ENCODE results near the gene MSI2.
A peak's percentile ranks its signal among the peaks of the same experiment; 100 is the strongest.

MSI2 gene

DNA sequence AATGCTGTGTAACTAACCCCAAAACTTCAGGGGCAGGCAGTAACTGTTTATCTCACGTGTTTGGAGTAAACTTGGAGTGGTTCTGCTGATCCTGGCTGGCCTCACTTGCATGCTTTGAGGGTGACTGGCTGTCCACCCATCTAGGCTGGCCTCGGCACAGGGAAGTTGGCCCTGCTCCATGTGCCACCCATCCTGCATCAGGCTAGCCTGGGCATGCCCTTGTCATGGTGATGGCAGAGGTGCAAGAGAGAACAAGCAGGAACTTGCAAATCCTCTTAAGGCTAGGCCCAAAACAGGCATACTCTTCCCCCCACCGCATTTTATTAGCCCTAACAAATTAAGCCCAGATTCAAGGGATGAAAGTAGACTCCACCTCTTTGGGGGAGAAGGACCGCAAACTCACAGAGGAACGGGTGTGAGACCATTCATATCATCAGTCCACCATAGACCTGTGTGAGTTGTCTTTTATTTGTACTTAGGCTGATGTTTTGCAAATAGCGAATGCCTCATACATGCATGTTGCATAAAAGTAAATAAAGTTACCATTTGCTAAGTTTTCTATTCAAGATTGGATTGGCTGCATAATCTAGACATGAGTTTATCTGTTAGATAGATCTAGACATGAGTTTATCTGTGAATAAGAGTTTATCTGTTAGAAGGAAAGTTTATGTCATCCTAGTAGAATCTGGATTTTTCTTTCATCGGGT, 267.8 kb downstream of the MSI2 start:
- no peaks in the 10 kb centered on the region for H3K9me3 ChIP-seq
- in situ Hi-C loops (cut with MboI; ENCODE audit: low sequenced_read_pairs): no loop called here
- H3K36me3 ChIP-seq (replicated peaks): 0 out of 2 replicates have a peak, but pooled peaks cover 2% of the 10 kb centered on the region
- no peak for DNase-seq (ENCODE audit: low spot score in 2 of 2)
- no peaks in the 10 kb centered on the region for H3K27me3 ChIP-seq (ENCODE audit: low read depth)
- no peak overlapping the region for H3K4me3 ChIP-seq
- peaks cover 41% of the 10 kb centered on the region for H3K4me1 ChIP-seq

GRCh38 chr17:57524839-57525568, 268.7 kb downstream of the MSI2 start:
- Histone ChIP-seq H3K4me3 (no peak overlapping the region), H3K36me3 (replicated peaks) (0 out of 2 replicates have a peak, but pooled peaks cover 2% of the 10 kb centered on the region), H3K27me3 (ENCODE audit: low read depth) (no peaks in the 10 kb centered on the region), H3K9me3 (no peaks in the 10 kb centered on the region), H3K4me1 (peaks cover 41% of the 10 kb centered on the region)
- no peak for DNase-seq (ENCODE audit: low spot score in 2 of 2)
- in situ Hi-C loops (cut with MboI; ENCODE audit: low sequenced_read_pairs): no loop called here

GRCh38 chr17:57527221-57528057, 271.1 kb downstream of the MSI2 start:
- Histone ChIP-seq H3K9me3 (no peaks in the 10 kb centered on the region), H3K27me3 (ENCODE audit: low read depth) (no peaks in the 10 kb centered on the region), H3K4me3 (no peak overlapping the region), H3K4me1 (peaks cover 41% of the 10 kb centered on the region), H3K36me3 (replicated peaks) (0 out of 2 replicates have a peak, but pooled peaks cover 2% of the 10 kb centered on the region)
- in situ Hi-C loops (cut with MboI; ENCODE audit: low sequenced_read_pairs): no loop called here
- DNase-seq (ENCODE audit: low spot score in 2 of 2): peak; percentile 81 to 89

DNA sequence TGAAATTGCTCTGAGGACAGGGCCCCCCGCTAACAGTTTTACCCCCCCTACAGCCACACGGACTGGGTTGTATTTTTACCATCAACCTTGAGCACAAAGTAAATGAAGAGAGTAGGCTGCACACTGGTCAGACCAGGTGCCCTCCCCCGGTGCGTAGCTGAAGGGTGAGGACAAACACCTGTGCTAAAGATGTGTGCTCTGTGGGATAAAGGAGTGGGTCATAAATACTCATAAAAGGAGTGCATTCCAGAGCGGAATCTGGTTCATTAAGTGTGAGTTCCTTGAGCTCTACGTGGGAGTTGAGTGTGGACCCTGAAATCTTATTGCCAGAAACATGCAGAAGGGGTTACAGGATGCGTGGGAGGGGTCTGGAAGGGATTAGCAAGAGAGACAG, 271.7 kb downstream of the MSI2 start:
- H3K27me3 ChIP-seq (ENCODE audit: low read depth): no peaks in the 10 kb centered on the region
- H3K4me3 ChIP-seq: no peak overlapping the region
- 0 out of 2 replicates have a peak, but pooled peaks cover 2% of the 10 kb centered on the region for H3K36me3 ChIP-seq (replicated peaks)
- H3K9me3 ChIP-seq: no peaks in the 10 kb centered on the region
- in situ Hi-C loops (cut with MboI; ENCODE audit: low sequenced_read_pairs): no loop called here
- peaks cover 41% of the 10 kb centered on the region for H3K4me1 ChIP-seq
- DNase-seq (ENCODE audit: low spot score in 2 of 2): peak; percentile 64 to 68

- Histone ChIP-seq H3K4me1 (peaks cover 36% of the 10 kb centered on the region), H3K4me3 (no peak overlapping the region), H3K36me3 (replicated peaks) (0 out of 2 replicates have a peak, but pooled peaks cover 2% of the 10 kb centered on the region), H3K9me3 (no peaks in the 10 kb centered on the region), H3K27me3 (ENCODE audit: low read depth) (no peaks in the 10 kb centered on the region)
- no peak for DNase-seq (ENCODE audit: low spot score in 2 of 2)
- in situ Hi-C loops (cut with MboI; ENCODE audit: low sequenced_read_pairs): no loop called here
Measured at GRCh38 chr17:57530026-57530425, 273.7 kb downstream of the MSI2 start.

- in situ Hi-C loops (cut with MboI; ENCODE audit: low sequenced_read_pairs): no loop called here
- DNase-seq (ENCODE audit: low spot score in 2 of 2): no peak
- H3K9me3 ChIP-seq: no peaks in the 10 kb centered on the region
- peaks cover 33% of the 10 kb centered on the region for H3K4me1 ChIP-seq
- H3K4me3 ChIP-seq: no peak overlapping the region
- H3K27me3 ChIP-seq (ENCODE audit: low read depth): no peaks in the 10 kb centered on the region
- H3K36me3 ChIP-seq (replicated peaks): 0 out of 2 replicates have a peak, but pooled peaks cover 1% of the 10 kb centered on the region
Measured at GRCh38 chr17:57530508-57530907, 274.2 kb downstream of the MSI2 start.

DNA sequence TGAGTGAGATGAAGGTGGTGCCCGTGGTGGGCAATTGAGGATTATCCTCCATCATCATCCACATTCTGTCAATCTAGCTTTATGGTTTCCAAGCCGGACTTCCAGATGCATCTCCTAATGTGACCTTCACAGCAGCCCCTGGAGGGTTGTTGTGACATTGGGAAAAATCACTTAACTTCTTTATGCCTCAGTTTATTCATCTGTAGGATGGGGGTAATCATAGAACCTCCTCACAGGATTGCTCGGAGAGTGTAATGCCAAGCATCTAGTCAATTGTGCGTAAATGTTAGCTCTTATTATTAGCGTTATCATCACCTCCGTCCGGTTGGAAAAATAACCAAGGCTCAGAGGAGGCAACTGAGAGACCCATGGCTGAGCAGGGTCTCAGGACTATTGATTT, 274.8 kb downstream of the MSI2 start:
- DNase-seq (ENCODE audit: low spot score in 2 of 2): no peak
- H3K4me1 ChIP-seq: peaks cover 27% of the 10 kb centered on the region
- no peaks in the 10 kb centered on the region for H3K36me3 ChIP-seq (replicated peaks)
- in situ Hi-C loops (cut with MboI; ENCODE audit: low sequenced_read_pairs): no loop called here
- no peaks in the 10 kb centered on the region for H3K9me3 ChIP-seq
- no peaks in the 10 kb centered on the region for H3K27me3 ChIP-seq (ENCODE audit: low read depth)
- no peak overlapping the region for H3K4me3 ChIP-seq

GRCh38 chr17:57531648-57532504, 275.6 kb downstream of the MSI2 start:
- DNase-seq (ENCODE audit: low spot score in 2 of 2): no peak
- in situ Hi-C loops (cut with MboI; ENCODE audit: low sequenced_read_pairs): no loop called here
- H3K27me3 ChIP-seq (ENCODE audit: low read depth): no peaks in the 10 kb centered on the region
- H3K4me1 ChIP-seq: peaks cover 21% of the 10 kb centered on the region
- H3K4me3 ChIP-seq: no peak overlapping the region
- no peaks in the 10 kb centered on the region for H3K36me3 ChIP-seq (replicated peaks)
- H3K9me3 ChIP-seq: no peaks in the 10 kb centered on the region

GRCh38 chr17:57532556-57532955, 276.2 kb downstream of the MSI2 start:
- Histone ChIP-seq H3K9me3 (no peaks in the 10 kb centered on the region), H3K4me3 (no peak overlapping the region), H3K27me3 (ENCODE audit: low read depth) (no peaks in the 10 kb centered on the region), H3K36me3 (replicated peaks) (no peaks in the 10 kb centered on the region), H3K4me1 (peaks cover 14% of the 10 kb centered on the region)
- in situ Hi-C loops (cut with MboI; ENCODE audit: low sequenced_read_pairs): no loop called here
- no peak for DNase-seq (ENCODE audit: low spot score in 2 of 2)

DNA sequence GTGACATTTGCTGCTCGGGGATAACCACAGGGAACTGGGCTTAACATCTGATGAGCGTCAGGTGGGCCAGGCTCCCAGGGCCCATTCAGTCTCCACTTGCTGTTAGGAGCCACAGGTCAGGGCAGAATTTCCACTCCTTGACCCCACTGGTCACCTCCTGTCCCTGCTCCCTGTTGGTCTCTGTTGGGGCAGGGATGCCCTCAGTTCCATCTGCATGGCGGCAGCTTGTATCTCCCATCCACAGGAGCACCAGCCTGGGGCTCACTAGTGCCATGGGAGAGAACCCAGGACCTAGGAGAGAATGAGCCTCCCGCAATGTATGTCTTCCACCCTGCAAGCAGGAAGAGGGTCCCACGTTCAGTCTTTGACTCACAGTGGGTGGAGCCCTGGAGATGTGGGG, 276.6 kb downstream of the MSI2 start:
- Histone ChIP-seq H3K36me3 (replicated peaks) (no peaks in the 10 kb centered on the region), H3K4me1 (peaks cover 10% of the 10 kb centered on the region), H3K9me3 (no peaks in the 10 kb centered on the region), H3K27me3 (ENCODE audit: low read depth) (no peaks in the 10 kb centered on the region), H3K4me3 (no peak overlapping the region)
- no peak for DNase-seq (ENCODE audit: low spot score in 2 of 2)
- in situ Hi-C loops (cut with MboI; ENCODE audit: low sequenced_read_pairs): no loop called here

DNA sequence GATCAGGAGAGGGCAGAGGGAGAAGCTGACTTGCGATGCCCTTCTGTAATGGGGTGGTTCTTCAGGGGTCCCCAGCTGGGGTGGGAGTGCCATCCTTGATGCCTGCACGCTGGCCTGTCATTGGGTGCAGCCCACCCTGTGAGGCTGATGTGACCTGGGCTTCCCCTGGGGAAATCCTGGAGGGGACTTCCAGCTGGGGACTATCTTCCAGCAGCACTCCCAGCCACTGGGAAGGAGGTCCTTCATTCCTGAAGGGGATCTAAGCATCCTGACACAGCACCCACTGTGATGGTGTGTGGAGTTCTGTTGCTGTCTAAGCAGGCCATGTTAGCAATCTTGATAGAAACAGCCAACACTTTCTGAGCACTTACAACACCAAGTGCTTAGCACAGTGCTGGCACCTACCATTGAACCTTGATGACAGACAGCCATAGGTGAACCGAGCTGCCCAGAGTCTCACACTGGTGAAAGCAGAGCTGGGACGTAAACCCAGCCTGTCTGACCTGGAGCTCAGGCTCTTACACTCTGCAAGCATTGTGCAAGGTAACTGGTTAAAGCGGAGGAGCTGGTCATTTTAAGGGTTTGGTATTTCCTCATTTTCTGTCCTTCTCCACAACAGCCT, 277.5 kb downstream of the MSI2 start:
- DNase-seq (ENCODE audit: low spot score in 2 of 2): no peak
- Histone ChIP-seq H3K4me1 (peaks cover 2% of the 10 kb centered on the region), H3K36me3 (replicated peaks) (no peaks in the 10 kb centered on the region), H3K4me3 (no peak overlapping the region), H3K27me3 (ENCODE audit: low read depth) (no peaks in the 10 kb centered on the region), H3K9me3 (no peaks in the 10 kb centered on the region)
- in situ Hi-C loops (cut with MboI; ENCODE audit: low sequenced_read_pairs): no loop called here

- Histone ChIP-seq H3K4me1 (no peaks in the 10 kb centered on the region; the same call in none of the 2 replicates), H3K9me3 (no peaks in the 10 kb centered on the region), H3K27me3 (ENCODE audit: low read depth) (no peaks in the 10 kb centered on the region), H3K36me3 (replicated peaks) (no peaks in the 10 kb centered on the region), H3K4me3 (no peak overlapping the region)
- in situ Hi-C loops (cut with MboI; ENCODE audit: low sequenced_read_pairs): no loop called here
- no peak for DNase-seq (ENCODE audit: low spot score in 2 of 2)
Measured at GRCh38 chr17:57534863-57535248, 278.5 kb downstream of the MSI2 start.
